HG03060 (cell line): Measurements from ENCODE around the gene SLC2A11.
A peak's percentile ranks its signal among the peaks of the same experiment; 100 is the strongest.

Source experiments
- ATAC-seq: cut with Tn5 transposase; IDR thresholded peaks from one replicate; pipeline ENCODE4 v1.9.1; 2021; ENCODE audit warnings: low read depth, moderate number of reproducible peaks; ENCODE audit not compliant: unreplicated experiment

Gene SLC2A11

GRCh38 chr22:23857606-23858483 is at the start of gene SLC2A11:
Gene SLC2A11 (plus strand): TSS chr22:23857875. CDS start chr22:23858000, 125 bp downstream.
- ATAC-seq, result peak; percentile 94

GRCh38 chr22:23812378-23812777 is 45.3 kb upstream of the SLC2A11 start:
- ATAC-seq, result no peak

GRCh38 chr22:23815541-23816155 is 42.0 kb upstream of the SLC2A11 start:
- no peak for ATAC-seq

- ATAC-seq, result no peak
These were observed 41.3 kb upstream of the SLC2A11 start for GRCh38 chr22:23816156-23816976.

GRCh38 chr22:23817146-23817545 is 40.5 kb upstream of the SLC2A11 start:
- no peak for ATAC-seq

GRCh38 chr22:23818541-23818940 is 39.1 kb upstream of the SLC2A11 start:
- no peak for ATAC-seq

GRCh38 chr22:23820748-23821211 is 36.9 kb upstream of the SLC2A11 start:
- ATAC-seq, result no peak

GRCh38 chr22:23822101-23822671 is 35.5 kb upstream of the SLC2A11 start:
- ATAC-seq, result no peak

GRCh38 chr22:23823331-23823791 is 34.3 kb upstream of the SLC2A11 start:
- no peak for ATAC-seq

- no peak for ATAC-seq
These were observed 33.0 kb upstream of the SLC2A11 start for GRCh38 chr22:23824476-23825245.

- ATAC-seq, result no peak
These were observed 32.3 kb upstream of the SLC2A11 start for GRCh38 chr22:23825246-23825905.

GRCh38 chr22:23826510-23827350 is 30.9 kb upstream of the SLC2A11 start:
- no peak for ATAC-seq

- no peak for ATAC-seq
These were observed 30.2 kb upstream of the SLC2A11 start for GRCh38 chr22:23827351-23827995.

- no peak for ATAC-seq
These were observed 28.6 kb upstream of the SLC2A11 start for GRCh38 chr22:23828800-23829680.

GRCh38 chr22:23829845-23830372 is 27.8 kb upstream of the SLC2A11 start:
- ATAC-seq, result no peak

GRCh38 chr22:23831261-23831660 is 26.4 kb upstream of the SLC2A11 start:
- no peak for ATAC-seq

GRCh38 chr22:23831781-23832180 is 25.9 kb upstream of the SLC2A11 start:
- no peak for ATAC-seq
